Measurements from ENCODE around the gene NFATC3.
"Not testable (repeated sequence)": the region's sequence is repeated elsewhere in the genome, so short reads cannot be mapped to it uniquely, and the experiment has no call there.

The NFATC3 gene

GRCh38 chr16:68131813-68132706 is 46.9 kb downstream of the NFATC3 start:
- Histone ChIP-seq H3K27ac (ENCODE audit: low read depth, low read length, poor library complexity, severe bottlenecking) (no peak overlapping the region), H4K20me1 (ENCODE audit: insufficient read depth, low read length) (no peaks in the 10 kb centered on the region), H2AFZ (ENCODE audit: low read length) (no peak overlapping the region), H3F3A (ENCODE audit: insufficient read depth, low read length) (no peaks in the 10 kb centered on the region), H3K27me3 (ENCODE audit: insufficient read depth, low read length) (no peaks in the 10 kb centered on the region), H3K36me3 (ENCODE audit: insufficient read depth, low read length) (peaks cover 5% of the 10 kb centered on the region; the same call in 1 of the 2 replicates), H3K4me3 (ENCODE audit: low read depth, low read length, poor library complexity, severe bottlenecking) (no peak overlapping the region), H3K9me2 (ENCODE audit: low read depth, low read length) (no peaks in the 10 kb centered on the region), H3K4me2 (ENCODE audit: low read length) (no peak overlapping the region), H3K9ac (ENCODE audit: low read length) (no peak overlapping the region), H3K9me3 (ENCODE audit: low read length) (no peaks in the 10 kb centered on the region), H3K79me2 (ENCODE audit: insufficient read depth, low read length) (no peaks in the 10 kb centered on the region; the same call in 1 of the 2 replicates), H3K4me1 (ENCODE audit: insufficient read depth, low read length, severe bottlenecking) (peaks cover 4% of the 10 kb centered on the region)
- TF ChIP-seq EZH2 (IDR thresholded peaks at IDR 0.05; ENCODE audit: borderline replicate concordance, low read length) (no peak), CTCF (IDR thresholded peaks at IDR 0.05; ENCODE audit: low read length) (no peak)

- not testable (repeated sequence) for H3K27me3 ChIP-seq (ENCODE audit: insufficient read depth, low read length); H3K4me3 ChIP-seq (ENCODE audit: low read depth, low read length, poor library complexity, severe bottlenecking); H3K9me2 ChIP-seq (ENCODE audit: low read depth, low read length); H2AFZ ChIP-seq (ENCODE audit: low read length); H3K9me3 ChIP-seq (ENCODE audit: low read length); H3F3A ChIP-seq (ENCODE audit: insufficient read depth, low read length); H3K36me3 ChIP-seq (ENCODE audit: insufficient read depth, low read length); H4K20me1 ChIP-seq (ENCODE audit: insufficient read depth, low read length); H3K79me2 ChIP-seq (ENCODE audit: insufficient read depth, low read length); H3K9ac ChIP-seq (ENCODE audit: low read length); H3K4me1 ChIP-seq (ENCODE audit: insufficient read depth, low read length, severe bottlenecking); H3K27ac ChIP-seq (ENCODE audit: low read depth, low read length, poor library complexity, severe bottlenecking); H3K4me2 ChIP-seq (ENCODE audit: low read length)
Measured at GRCh38 chr16:68133000-68133399, 47.8 kb downstream of the NFATC3 start.

- Histone ChIP-seq H3K4me3 (ENCODE audit: low read depth, low read length, poor library complexity, severe bottlenecking) (no peak overlapping the region), H3K4me1 (ENCODE audit: insufficient read depth, low read length, severe bottlenecking) (no peaks in the 10 kb centered on the region), H3K79me2 (ENCODE audit: insufficient read depth, low read length) (no peaks in the 10 kb centered on the region; the same call in 1 of the 2 replicates), H4K20me1 (ENCODE audit: insufficient read depth, low read length) (no peaks in the 10 kb centered on the region), H3K27ac (ENCODE audit: low read depth, low read length, poor library complexity, severe bottlenecking) (no peak overlapping the region), H3F3A (ENCODE audit: insufficient read depth, low read length) (no peaks in the 10 kb centered on the region), H3K9me2 (ENCODE audit: low read depth, low read length) (no peaks in the 10 kb centered on the region), H3K36me3 (ENCODE audit: insufficient read depth, low read length) (peaks cover 13% of the 10 kb centered on the region; the same call in 1 of the 2 replicates), H3K27me3 (ENCODE audit: insufficient read depth, low read length) (no peaks in the 10 kb centered on the region), H2AFZ (ENCODE audit: low read length) (no peak overlapping the region), H3K9me3 (ENCODE audit: low read length) (no peaks in the 10 kb centered on the region), H3K9ac (ENCODE audit: low read length) (no peak overlapping the region), H3K4me2 (ENCODE audit: low read length) (no peak overlapping the region)
- TF ChIP-seq CTCF (IDR thresholded peaks at IDR 0.05; ENCODE audit: low read length), result no peak
- no peak for TF ChIP-seq EZH2 (IDR thresholded peaks at IDR 0.05; ENCODE audit: borderline replicate concordance, low read length)
Measured at GRCh38 chr16:68134644-68135043, 49.5 kb downstream of the NFATC3 start.
